H9 (cell line): Measurements from ENCODE around the gene KRTAP13-1. TPM values are rescaled to one million over a fixed set of nuclear protein-coding genes. Genes with fewer than 3 reads are reported as not detected.

ENCODE experiments used
- DNase-seq: peaks from one replicate; pipeline ENCODE4 v3.0.0-alpha.2; 2017
- H2AFZ ChIP-seq: one replicate; pipeline ENCODE4 v1.6.1; 2013; ENCODE audit warnings: mild to moderate bottlenecking, low read length, control low read depth, moderate library complexity
- H2AK5ac ChIP-seq: 2 replicates; pipeline ENCODE4 v1.6.1; 2013; ENCODE audit warnings: low read length, control low read depth, mixed read lengths; ENCODE audit not compliant: insufficient read length
- H2BK120ac ChIP-seq: one replicate; pipeline ENCODE4 v1.6.1; 2013; ENCODE audit warnings: low read depth, mild to moderate bottlenecking, low read length, control low read depth, inconsistent platforms; ENCODE audit not compliant: poor library complexity, severe bottlenecking
- H2BK12ac ChIP-seq: 2 replicates; pipeline ENCODE4 v1.6.1; 2013; ENCODE audit warnings: low read length, control low read depth, mixed read lengths, low read depth; ENCODE audit not compliant: insufficient read length
- H2BK15ac ChIP-seq: 2 replicates; pipeline ENCODE4 v1.6.1; 2013; ENCODE audit warnings: low read depth, low read length, control low read depth
- H2BK20ac ChIP-seq: one replicate; pipeline ENCODE4 v1.6.1; 2013; ENCODE audit warnings: low read depth, mild to moderate bottlenecking, low read length, control low read depth, inconsistent platforms; ENCODE audit not compliant: poor library complexity, severe bottlenecking
- H2BK5ac ChIP-seq: 2 replicates; pipeline ENCODE4 v1.6.1; 2013; ENCODE audit warnings: low read length, control low read depth, mixed read lengths; ENCODE audit not compliant: insufficient read length
- H3K14ac ChIP-seq: 2 replicates; pipeline ENCODE4 v1.6.1; 2013; ENCODE audit warnings: low read length, control low read depth; ENCODE audit not compliant: insufficient read depth
- H3K18ac ChIP-seq: 2 replicates; pipeline ENCODE4 v1.6.1; 2013; ENCODE audit warnings: low read depth, mild to moderate bottlenecking, mixed read lengths, low read length, control low read depth; ENCODE audit not compliant: insufficient read length
- H3K23ac ChIP-seq: 2 replicates; pipeline ENCODE4 v1.6.1; 2013; ENCODE audit warnings: low read length, control low read depth, mixed read lengths, low read depth; ENCODE audit not compliant: insufficient read length
- H3K23me2 ChIP-seq: 2 replicates; pipeline ENCODE4 v1.6.1; 2013; ENCODE audit warnings: low read depth, mild to moderate bottlenecking, mixed read lengths, low read length, control low read depth; ENCODE audit not compliant: insufficient read length, poor library complexity, severe bottlenecking
- H3K27ac ChIP-seq: 2 replicates; pipeline ENCODE4 v1.5.1; 2013; ENCODE audit warnings: low read length, control low read depth, mixed read lengths, low read depth; ENCODE audit not compliant: insufficient read length
- H3K27me3 ChIP-seq: 2 replicates; pipeline ENCODE4 v1.6.1; 2013; ENCODE audit warnings: low read length, control low read depth, inconsistent platforms; ENCODE audit not compliant: insufficient read depth
- H3K4ac ChIP-seq: 2 replicates; pipeline ENCODE4 v1.6.1; 2013; ENCODE audit warnings: low read depth, mild to moderate bottlenecking, control low read depth, inconsistent platforms, low read length, moderate library complexity
- H3K4me1 ChIP-seq: 2 replicates; pipeline ENCODE4 v1.6.1; 2013; ENCODE audit warnings: low read length, control low read depth, inconsistent platforms; ENCODE audit not compliant: insufficient read depth
- H3K4me2 ChIP-seq: 2 replicates; pipeline ENCODE4 v1.6.1; 2013; ENCODE audit warnings: low read length, control low read depth, mixed read lengths; ENCODE audit not compliant: insufficient read length, insufficient read depth
- H3K56ac ChIP-seq: 2 replicates; pipeline ENCODE4 v1.6.1; 2013; ENCODE audit warnings: low read depth, mild to moderate bottlenecking, mixed read lengths, low read length, control low read depth; ENCODE audit not compliant: insufficient read length
- H3K79me1 ChIP-seq: 2 replicates; pipeline ENCODE4 v1.6.1; 2013; ENCODE audit warnings: low read depth, mild to moderate bottlenecking, moderate library complexity, low read length, control low read depth, inconsistent platforms; ENCODE audit not compliant: insufficient read depth, poor library complexity, severe bottlenecking
- H3K79me2 ChIP-seq: 2 replicates; pipeline ENCODE4 v1.6.1; 2013; ENCODE audit warnings: low read length, control low read depth, inconsistent platforms; ENCODE audit not compliant: insufficient read depth
- H3K9ac ChIP-seq: 2 replicates; pipeline ENCODE4 v1.6.1; 2013; ENCODE audit warnings: low read length, control low read depth, mixed read lengths; ENCODE audit not compliant: insufficient read length; ENCODE audit errors: extremely low read depth
- H3K9me3 ChIP-seq: one replicate; pipeline ENCODE4 v1.6.1; 2013; ENCODE audit warnings: low read depth, low read length, inconsistent platforms; ENCODE audit not compliant: control insufficient read depth
- H3T11ph ChIP-seq: one replicate; pipeline ENCODE4 v1.6.1; 2013; ENCODE audit warnings: mild to moderate bottlenecking, low read length, control low read depth, inconsistent platforms
- H4K20me1 ChIP-seq: one replicate; pipeline ENCODE4 v1.6.1; 2013; ENCODE audit not compliant: control insufficient read depth, insufficient read length, insufficient read depth
- H4K5ac ChIP-seq: 2 replicates; pipeline ENCODE4 v1.6.1; 2013; ENCODE audit warnings: low read depth, mild to moderate bottlenecking, mixed read lengths, low read length, control low read depth; ENCODE audit not compliant: insufficient read length
- H4K8ac ChIP-seq: replicated peaks from 2 replicates; pipeline ENCODE4 v1.6.1; 2013; ENCODE audit warnings: low read length, control low read depth, mixed read lengths, low read depth; ENCODE audit not compliant: insufficient read length
- H4K91ac ChIP-seq: 2 replicates; pipeline ENCODE4 v1.6.1; 2013; ENCODE audit warnings: low read depth, mild to moderate bottlenecking, moderate library complexity, mixed read lengths, low read length, control low read depth; ENCODE audit not compliant: insufficient read length
- H3K27ac Mint-ChIP-seq, 3 experiments: 2 replicates in 2 of 3; 3 replicates in 1 of 3; pipeline ENCODE4 v1.8.0; 2020 to 2021; ENCODE audit warnings: mixed read lengths in 3 of 3, mild to moderate bottlenecking in 1 of 3, moderate library complexity in 1 of 3
- H3K27me3 Mint-ChIP-seq: 2 replicates; pipeline ENCODE4 v1.8.0; 2021; ENCODE audit warnings: low read depth, mild to moderate bottlenecking, moderate library complexity, mixed read lengths
- H3K36me3 Mint-ChIP-seq, 3 experiments: 2 replicates in 2 of 3; 3 replicates in 1 of 3; pipeline ENCODE4 v1.8.0; 2020 to 2021; ENCODE audit warnings: low read depth in 3 of 3, mixed read lengths in 3 of 3; ENCODE audit not compliant: insufficient read depth in 1 of 3
- H3K4me1 Mint-ChIP-seq, 2 experiments: 2 replicates each; pipeline ENCODE4 v1.8.0; 2020; ENCODE audit warnings: mixed read lengths in 2 of 2
- H3K4me3 Mint-ChIP-seq, 2 experiments: 2 replicates in 1 of 2; 3 replicates in 1 of 2; pipeline ENCODE4 v1.8.0; 2020 to 2021; ENCODE audit warnings: mild to moderate bottlenecking in 2 of 2, mixed read lengths in 2 of 2, moderate library complexity in 1 of 2
- H3K9me3 Mint-ChIP-seq, 2 experiments: 2 replicates in 1 of 2; 3 replicates in 1 of 2; pipeline ENCODE4 v1.8.0; 2020; ENCODE audit warnings: mild to moderate bottlenecking in 2 of 2, mixed read lengths in 2 of 2, moderate library complexity in 1 of 2
- CTCF ChIP-seq: fragments of 200-600 bp; sonication (generic); conservative IDR thresholded peaks from 3 replicates; pipeline ENCODE4 v1.8.0; 2021; ENCODE audit warnings: antibody characterized with exemption, mild to moderate bottlenecking
- WGBS: extraction: QIAGEN DNeasy Blood & Tissue Kit; methylation state at CpG from one replicate; pipeline ENCODE4 v1.1.7; 2013; ENCODE audit warnings: missing lambda C conversion rate, low lambda C conversion rate, mixed read lengths; ENCODE audit not compliant: insufficient read length; ENCODE audit errors: extremely low coverage; 5-methylcytosine and 5-hydroxymethylcytosine counted together
- total RNA-seq: library from RNA; stranded (reverse); gene quantifications from 2 replicates; pipeline ENCODE4 v1.2.1, GENCODE V29; 2021

The KRTAP13-1 gene
- total RNA-seq, 1 experiment from 2014 or later: not detected

GRCh38 chr21:30372139-30372770, 23.6 kb upstream of the KRTAP13-1 start, which contains the start of gene KRTAP13-2:
Gene KRTAP13-2 (minus strand): TSS chr21:30372271. CDS start chr21:30372213, 58 bp downstream.
- no peak within 1 kb of the TSS for H2BK15ac ChIP-seq
- no peak within 1 kb of the TSS for H3K4ac ChIP-seq
- H3K23ac ChIP-seq: no peak within 1 kb of the TSS
- H4K5ac ChIP-seq: no peak within 1 kb of the TSS
- no peak within 1 kb of the TSS for H4K8ac ChIP-seq
- H3T11ph ChIP-seq: no peak within 1 kb of the TSS
- no CpG with 5 or more reads among the region's 5 CpGs for WGBS
- no peaks in the 10 kb centered on the region for H4K20me1 ChIP-seq
- H2BK12ac ChIP-seq: no peak within 1 kb of the TSS
- no peak within 1 kb of the TSS for H2AK5ac ChIP-seq
- no peak within 1 kb of the TSS for H3K18ac ChIP-seq
- no peak within 1 kb of the TSS for H3K4me3 Mint-ChIP-seq
- no peaks in the 10 kb centered on the region for H3K4me1 Mint-ChIP-seq
- H2AFZ ChIP-seq: no peak within 1 kb of the TSS
- H3K23me2 ChIP-seq: no peaks in the 10 kb centered on the region
- DNase-seq: no peak
- no peaks in the 10 kb centered on the region for H3K27me3 ChIP-seq
- no peak within 1 kb of the TSS for H2BK20ac ChIP-seq
- H4K91ac ChIP-seq: no peak within 1 kb of the TSS
- no peak within 1 kb of the TSS for H3K56ac ChIP-seq
- no peaks in the 10 kb centered on the region for H3K79me2 ChIP-seq
- no peak for TF ChIP-seq CTCF
- no peak within 1 kb of the TSS for H2BK120ac ChIP-seq
- H3K79me1 ChIP-seq: no peaks in the 10 kb centered on the region
- H3K9me3 Mint-ChIP-seq: peaks cover 0 to 6% of the 10 kb centered on the region in 2 experiments; a peak in 3 of 5 replicates
- H3K14ac ChIP-seq: no peak within 1 kb of the TSS
- no peaks in the 10 kb centered on the region; a peak in 1 of 7 replicates for H3K36me3 Mint-ChIP-seq
- no peak within 1 kb of the TSS for H3K4me2 ChIP-seq
- no peak within 1 kb of the TSS for H3K27ac Mint-ChIP-seq
- H3K27ac ChIP-seq: no peak within 1 kb of the TSS
- H2BK5ac ChIP-seq: no peak within 1 kb of the TSS
- no peaks in the 10 kb centered on the region for H3K4me1 ChIP-seq
- no peak within 1 kb of the TSS for H3K9ac ChIP-seq
- H3K27me3 Mint-ChIP-seq: no peaks in the 10 kb centered on the region; the same call in 1 of the 2 replicates
- no peaks in the 10 kb centered on the region for H3K9me3 ChIP-seq
